ENCODE data around the gene FETUB.
"Not testable (repeated sequence)": the region's sequence is repeated elsewhere in the genome, so short reads cannot be mapped to it uniquely, and the experiment has no call there.

FETUB gene

DNA sequence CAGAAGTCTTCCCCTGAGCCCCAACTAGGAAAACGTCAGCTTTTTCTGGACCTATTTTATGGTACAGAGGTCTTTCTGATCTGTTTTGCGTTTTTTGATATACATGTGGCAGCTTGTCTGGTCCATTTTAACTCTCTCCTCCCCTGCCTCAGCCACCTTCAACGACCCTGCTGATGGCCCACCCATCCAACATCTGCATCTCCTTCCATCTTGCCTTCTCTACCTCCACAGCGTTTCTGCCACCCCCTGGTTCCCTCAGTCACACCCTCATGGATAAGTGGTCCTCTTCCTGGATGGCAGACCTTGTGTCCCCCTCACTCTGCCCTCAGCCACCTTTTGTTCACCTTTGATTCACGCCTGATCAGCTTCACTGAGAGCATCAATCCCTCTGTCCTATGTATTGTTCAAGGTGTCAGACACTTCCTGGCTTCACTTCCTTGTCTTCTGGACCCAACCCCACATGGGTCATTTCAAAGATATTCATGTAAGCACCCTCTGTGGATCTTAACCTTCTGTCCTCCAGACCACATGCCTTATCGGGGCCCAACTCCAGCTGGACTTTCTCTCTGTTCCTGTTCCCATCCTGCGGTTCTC lies 13.8 kb upstream of the FETUB start:
- ChIA-PET POLR2A (no interaction called here), CTCF (interaction anchor here (6.2 kb wide), 1 partner anchor 11 kb away, joined by 57 read pairs; the partner anchor contains the start of gene AHSG)
- no peak for DNase-seq (ENCODE audit: low read depth, low spot score)
- TF ChIP-seq CTCF (IDR thresholded peaks at IDR 0.05; ENCODE audit: insufficient read depth, low read length, missing control alignments), result no peak
- no peak overlapping the region for H3K4me3 ChIP-seq (ENCODE audit: low read depth, low read length)

GRCh38 chr3:186627852-186628414 lies 12.3 kb upstream of the FETUB start:
- POLR2A ChIA-PET, result no interaction called here
- no peak for TF ChIP-seq CTCF (IDR thresholded peaks at IDR 0.05; ENCODE audit: insufficient read depth, low read length, missing control alignments)
- no peak for DNase-seq (ENCODE audit: low read depth, low spot score)
- H3K4me3 ChIP-seq (ENCODE audit: low read depth, low read length), result no peak overlapping the region
- CTCF ChIA-PET, result interaction anchor here (11.8 kb wide), 1 partner anchor 12 kb away, joined by 65 read pairs; the partner anchor contains the start of gene AHSG

GRCh38 chr3:186628756-186629155 lies 11.4 kb upstream of the FETUB start:
- TF ChIP-seq CTCF (IDR thresholded peaks at IDR 0.05; ENCODE audit: insufficient read depth, low read length, missing control alignments), result no peak
- DNase-seq (ENCODE audit: low read depth, low spot score), result no peak
- no peak overlapping the region for H3K4me3 ChIP-seq (ENCODE audit: low read depth, low read length)
- CTCF ChIA-PET, result interaction anchor here (11.8 kb wide), 1 partner anchor 13 kb away, joined by 65 read pairs; the partner anchor contains the start of gene AHSG
- POLR2A ChIA-PET, result no interaction called here

DNA sequence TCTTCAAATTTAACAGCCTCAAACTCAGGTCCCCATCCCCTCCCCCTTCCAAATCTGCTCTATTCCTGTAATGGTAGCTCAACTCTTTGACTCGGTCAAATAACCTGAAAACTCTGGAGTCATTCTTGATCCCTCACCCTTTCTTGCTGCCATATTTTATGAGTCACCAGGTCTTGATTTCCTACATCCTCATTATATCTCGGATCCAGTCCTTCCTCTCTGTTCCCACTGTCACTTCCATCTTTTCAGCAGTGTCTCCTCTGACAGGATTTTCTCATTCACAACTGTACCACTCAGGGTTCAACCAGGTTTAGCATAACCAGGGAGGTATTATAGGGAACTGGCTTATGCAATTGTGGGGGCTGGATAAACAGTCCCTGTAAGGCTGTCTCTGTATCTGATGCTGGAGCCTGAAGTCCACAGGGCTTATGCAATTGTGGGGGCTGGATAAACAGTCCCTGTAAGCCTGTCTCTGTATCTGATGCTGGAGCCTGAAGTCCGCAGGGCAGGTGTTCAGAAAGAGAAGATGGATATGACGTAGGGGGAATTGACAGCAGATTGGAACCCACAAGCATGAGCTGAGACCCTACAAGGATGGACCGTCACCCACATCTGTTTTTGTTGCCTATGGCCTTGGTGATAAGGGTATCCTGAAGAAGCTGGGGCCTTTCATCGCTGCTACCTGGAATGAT lies 9.1 kb upstream of the FETUB start:
- ChIA-PET CTCF (interaction anchor here (1.0 to 11.8 kb wide), 2 partner anchors 16 to 19 kb away, joined by 3 to 65 read pairs; partner anchors contain the start of gene AHSG), POLR2A (no interaction called here)
- TF ChIP-seq CTCF (IDR thresholded peaks at IDR 0.05; ENCODE audit: insufficient read depth, low read length, missing control alignments), result no peak
- DNase-seq (ENCODE audit: low read depth, low spot score), result no peak
- no peak overlapping the region for H3K4me3 ChIP-seq (ENCODE audit: low read depth, low read length)

DNA sequence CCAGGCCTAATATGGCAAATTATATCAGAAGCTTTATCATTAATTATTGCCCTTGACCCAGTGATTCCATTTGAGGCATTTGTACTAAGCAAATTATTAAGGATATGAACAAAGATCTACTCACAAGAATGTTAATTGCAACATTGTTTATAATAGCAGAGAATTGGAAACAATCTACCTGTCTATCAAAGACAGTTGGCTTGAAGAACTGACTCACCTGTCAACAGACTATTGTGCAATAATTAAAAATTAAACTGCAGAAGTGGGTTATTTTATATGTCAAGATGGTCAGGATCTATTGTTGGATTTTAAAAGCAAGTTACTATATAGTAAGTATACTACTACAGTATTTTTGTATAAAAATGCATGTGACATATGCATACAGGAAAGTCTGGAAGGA lies 6.7 kb upstream of the FETUB start:
- CTCF ChIA-PET, result interaction anchor here (11.8 kb wide), 1 partner anchor 18 kb away, joined by 65 read pairs; the partner anchor contains the start of gene AHSG
- no peak overlapping the region for H3K4me3 ChIP-seq (ENCODE audit: low read depth, low read length)
- DNase-seq (ENCODE audit: low read depth, low spot score), result no peak
- POLR2A ChIA-PET, result no interaction called here
- TF ChIP-seq CTCF (IDR thresholded peaks at IDR 0.05; ENCODE audit: insufficient read depth, low read length, missing control alignments), result no peak

- DNase-seq (ENCODE audit: low read depth, low spot score); H3K4me3 ChIP-seq (ENCODE audit: low read depth, low read length); POLR2A ChIA-PET: not testable (repeated sequence)
- CTCF ChIA-PET, result interaction anchor here (11.8 kb wide), 1 partner anchor 19 kb away, joined by 65 read pairs; the partner anchor contains the start of gene AHSG
Measured at GRCh38 chr3:186634207-186634606, 6.0 kb upstream of the FETUB start.

All from AG04449 (cell line).